WTC11 (cell line): ENCODE results near the gene ABHD12. TPM values are rescaled to one million over a fixed set of nuclear protein-coding genes. Genes with fewer than 3 reads are reported as not detected.

Source experiments
- ATAC-seq: fragments of 200-7000 bp; cut with Tn5 transposase; 2 replicates; pipeline ENCODE4 v1.10.0; 2021; ENCODE audit warnings: mild to moderate bottlenecking, moderate library complexity
- CTCF ChIA-PET: fragments of 300-600 bp; sonication (Branson Sonifier 250); formaldehyde crosslinking; loops from one replicate; lab custom pipeline; 2021; ENCODE audit warnings: antibody characterized with exemption; lab: Charles Lee
- POLR2A ChIA-PET: fragments of 350-600 bp; sonication (Branson Sonifier 250); formaldehyde crosslinking; loops from one replicate; lab custom pipeline; 2021; ENCODE audit warnings: antibody characterized with exemption; lab: Charles Lee
- DNase-seq: peaks from one replicate; pipeline ENCODE4 v3.0.0; 2021; ENCODE audit warnings: low spot score
- H3K27ac Mint-ChIP-seq: 2 replicates; pipeline ENCODE4 v1.8.0; 2021; ENCODE audit warnings: mixed read lengths
- H3K27me3 Mint-ChIP-seq: 2 replicates; pipeline ENCODE4 v1.8.0; 2021; ENCODE audit warnings: low read depth, mild to moderate bottlenecking, moderate library complexity, mixed read lengths
- H3K36me3 Mint-ChIP-seq: 2 replicates; pipeline ENCODE4 v1.8.0; 2021; ENCODE audit warnings: mixed read lengths
- H3K4me1 Mint-ChIP-seq: 2 replicates; pipeline ENCODE4 v1.8.0; 2022; ENCODE audit warnings: mixed read lengths
- H3K4me3 Mint-ChIP-seq: 2 replicates; pipeline ENCODE4 v1.8.0; 2021; ENCODE audit warnings: mild to moderate bottlenecking, moderate library complexity, mixed read lengths
- H3K9me3 Mint-ChIP-seq: 2 replicates; pipeline ENCODE4 v1.8.0; 2021; ENCODE audit warnings: mixed read lengths
- ATF2 ChIP-seq: sonication (generic); formaldehyde crosslinking; IDR thresholded peaks from 2 replicates; pipeline ENCODE4 v1.8.1; 2022; ENCODE audit warnings: low read depth, missing genetic modification reagents, borderline replicate concordance
- CBFB ChIP-seq: sonication (generic); formaldehyde crosslinking; IDR thresholded peaks from 2 replicates; pipeline ENCODE4 v1.8.1; 2022; ENCODE audit warnings: mild to moderate bottlenecking, low read depth, missing genetic modification reagents
- CREM ChIP-seq: sonication (generic); formaldehyde crosslinking; IDR thresholded peaks from 2 replicates; pipeline ENCODE4 v1.8.1; 2022; ENCODE audit warnings: mild to moderate bottlenecking, missing genetic modification reagents, moderate library complexity
- GABPB1 ChIP-seq: sonication (generic); formaldehyde crosslinking; IDR thresholded peaks from 2 replicates; pipeline ENCODE4 v1.8.1; 2023; ENCODE audit warnings: mild to moderate bottlenecking, missing genetic modification reagents
- GRHL2 ChIP-seq: fragments of 250-450 bp; sonication (Bioruptor Pico); IDR thresholded peaks from 2 replicates; pipeline ENCODE4 v1.8.0; 2022; ENCODE audit warnings: mild to moderate bottlenecking, moderate library complexity; ENCODE audit not compliant: insufficient replicate concordance, severe bottlenecking
- HMGA2 ChIP-seq: fragments of 250-450 bp; sonication (Bioruptor Pico); IDR thresholded peaks from 2 replicates; pipeline ENCODE4 v1.4.0; 2021; ENCODE audit warnings: mild to moderate bottlenecking, moderate library complexity
- HMGXB4 ChIP-seq: sonication (generic); formaldehyde crosslinking; IDR thresholded peaks from 2 replicates; pipeline ENCODE4 v1.8.1; 2023; ENCODE audit warnings: mild to moderate bottlenecking, moderate library complexity, missing genetic modification reagents
- IRF1 ChIP-seq: sonication (generic); formaldehyde crosslinking; IDR thresholded peaks from 2 replicates; pipeline ENCODE4 v1.8.0; 2023; ENCODE audit warnings: missing genetic modification reagents
- KAT7 ChIP-seq: sonication (generic); formaldehyde crosslinking; IDR thresholded peaks from 2 replicates; pipeline ENCODE4 v1.8.1; 2023; ENCODE audit warnings: missing genetic modification reagents, mild to moderate bottlenecking, borderline replicate concordance
- NR3C1 ChIP-seq: sonication (generic); formaldehyde crosslinking; conservative IDR thresholded peaks from 2 replicates; pipeline ENCODE4 v1.8.1; 2023; ENCODE audit warnings: low read depth, mild to moderate bottlenecking, missing genetic modification reagents
- OVOL2 ChIP-seq: fragments of 250-450 bp; sonication (Bioruptor Pico); IDR thresholded peaks from 2 replicates; pipeline ENCODE4 v1.9.0; 2021; ENCODE audit warnings: mild to moderate bottlenecking, borderline replicate concordance
- PRDM15 ChIP-seq: sonication (generic); formaldehyde crosslinking; IDR thresholded peaks from 2 replicates; pipeline ENCODE4 v1.8.0; 2022; ENCODE audit warnings: missing genetic modification reagents
- TCF7 ChIP-seq: sonication (generic); formaldehyde crosslinking; IDR thresholded peaks from 2 replicates; pipeline ENCODE4 v1.8.0; 2022; ENCODE audit warnings: mild to moderate bottlenecking, low read depth, missing genetic modification reagents, moderate library complexity
- ZNF263 ChIP-seq: sonication (generic); formaldehyde crosslinking; IDR thresholded peaks from 2 replicates; pipeline ENCODE4 v1.8.1; 2022; ENCODE audit warnings: low read depth, mild to moderate bottlenecking, moderate library complexity, missing genetic modification reagents
- ZNF396 ChIP-seq: fragments of 250-450 bp; sonication (Bioruptor Pico); IDR thresholded peaks from 2 replicates; pipeline ENCODE4 v1.8.0; 2021; ENCODE audit warnings: mild to moderate bottlenecking, moderate library complexity, borderline replicate concordance
- total RNA-seq: library from RNA; stranded (reverse); gene quantifications from 3 replicates; pipeline ENCODE4 v1.2.3, GENCODE V29; 2021
- TF ChIP-seq, protein P1 (sequence below): sonication (generic); formaldehyde crosslinking; IDR thresholded peaks from 2 replicates; pipeline ENCODE4 v1.8.1; 2023; ENCODE audit warnings: mild to moderate bottlenecking, missing genetic modification reagents, moderate library complexity
- TF ChIP-seq, protein P2 (sequence below): fragments of 250-450 bp; sonication (Bioruptor Pico); IDR thresholded peaks from 2 replicates; pipeline ENCODE4 v1.9.0; 2021; ENCODE audit warnings: mild to moderate bottlenecking
- TF ChIP-seq, protein P3 (sequence below): fragments of 250-450 bp; sonication (Bioruptor Pico); IDR thresholded peaks from 2 replicates; pipeline ENCODE4 v1.8.0; 2021; ENCODE audit warnings: mild to moderate bottlenecking
- TF ChIP-seq, protein P4 (sequence below): sonication (generic); formaldehyde crosslinking; IDR thresholded peaks from 2 replicates; pipeline ENCODE4 v1.8.1; 2022; ENCODE audit warnings: mild to moderate bottlenecking, missing genetic modification reagents, moderate library complexity, borderline replicate concordance

The ABHD12 gene
- total RNA-seq, 1 experiment from 2014 or later, result 63.1 TPM

DNA sequence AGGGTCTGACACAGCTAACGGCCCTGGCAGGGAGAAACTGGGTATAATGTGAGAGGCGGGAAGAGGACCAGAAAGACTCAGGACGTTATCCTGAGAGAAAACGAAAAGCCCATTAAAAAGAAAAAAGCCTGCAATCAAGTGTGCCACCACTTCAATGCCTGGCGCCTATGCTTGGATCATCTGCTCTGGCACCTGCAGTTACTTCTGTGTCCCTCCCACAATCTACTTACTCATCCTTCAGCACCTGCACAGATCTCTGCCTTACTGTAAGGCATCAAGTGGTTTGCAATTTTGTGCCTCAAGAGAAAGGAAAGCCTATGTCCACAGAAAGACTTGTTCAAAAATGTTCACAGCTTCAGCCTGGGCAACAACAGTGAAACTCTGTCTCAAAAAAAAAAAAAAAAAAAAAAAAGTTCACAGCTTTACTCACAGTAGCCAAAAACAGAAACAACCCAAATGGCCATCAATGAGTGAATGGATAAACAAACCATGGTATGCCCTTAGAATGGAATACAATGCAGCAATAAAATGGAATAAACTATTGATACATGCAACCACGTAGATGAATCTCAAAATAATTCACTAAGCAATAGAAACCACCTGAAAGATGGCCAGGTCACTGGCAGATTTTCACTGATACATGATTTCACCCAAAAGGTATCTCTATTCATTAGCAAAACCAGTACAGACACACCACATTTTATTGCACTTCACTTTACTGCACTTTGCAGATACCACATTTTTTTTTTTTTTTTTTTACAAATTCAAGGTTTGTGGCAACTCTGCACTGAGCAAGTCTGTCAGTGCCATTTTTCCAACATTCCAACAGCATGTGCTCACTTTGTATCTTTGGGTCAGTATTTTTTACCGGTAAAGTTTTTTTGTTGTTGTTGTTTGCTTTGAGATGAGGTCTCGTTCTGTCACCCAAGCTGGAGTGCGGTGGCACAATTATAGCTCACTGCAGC, 48.6 kb downstream of the ABHD12 start (continued):
- no peak for TF ChIP-seq PRDM15 (CRISPR knock-in tag)

GRCh38 chr20:25340380-25340779, 50.3 kb downstream of the ABHD12 start:
- POLR2A ChIA-PET, result no interaction called here
- no peak overlapping the region for H3K4me3 Mint-ChIP-seq
- DNase-seq, result no peak
- TF ChIP-seq HMGXB4 (CRISPR knock-in tag), result no peak
- no peak for TF ChIP-seq NR3C1
- TF ChIP-seq ZNF396 (CRISPR knock-in tag), result no peak
- no peak for TF ChIP-seq TCF7 (CRISPR knock-in tag)
- TF ChIP-seq CBFB, result no peak
- TF ChIP-seq, protein P1, sequence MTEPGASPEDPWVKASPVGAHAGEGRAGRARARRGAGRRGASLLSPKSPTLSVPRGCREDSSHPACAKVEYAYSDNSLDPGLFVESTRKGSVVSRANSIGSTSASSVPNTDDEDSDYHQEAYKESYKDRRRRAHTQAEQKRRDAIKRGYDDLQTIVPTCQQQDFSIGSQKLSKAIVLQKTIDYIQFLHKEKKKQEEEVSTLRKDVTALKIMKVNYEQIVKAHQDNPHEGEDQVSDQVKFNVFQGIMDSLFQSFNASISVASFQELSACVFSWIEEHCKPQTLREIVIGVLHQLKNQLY, result no peak
- no peak for TF ChIP-seq GRHL2 (CRISPR knock-in tag)
- TF ChIP-seq IRF1, result no peak
- no peak for TF ChIP-seq HMGA2 (CRISPR knock-in tag)
- TF ChIP-seq, protein P2, sequence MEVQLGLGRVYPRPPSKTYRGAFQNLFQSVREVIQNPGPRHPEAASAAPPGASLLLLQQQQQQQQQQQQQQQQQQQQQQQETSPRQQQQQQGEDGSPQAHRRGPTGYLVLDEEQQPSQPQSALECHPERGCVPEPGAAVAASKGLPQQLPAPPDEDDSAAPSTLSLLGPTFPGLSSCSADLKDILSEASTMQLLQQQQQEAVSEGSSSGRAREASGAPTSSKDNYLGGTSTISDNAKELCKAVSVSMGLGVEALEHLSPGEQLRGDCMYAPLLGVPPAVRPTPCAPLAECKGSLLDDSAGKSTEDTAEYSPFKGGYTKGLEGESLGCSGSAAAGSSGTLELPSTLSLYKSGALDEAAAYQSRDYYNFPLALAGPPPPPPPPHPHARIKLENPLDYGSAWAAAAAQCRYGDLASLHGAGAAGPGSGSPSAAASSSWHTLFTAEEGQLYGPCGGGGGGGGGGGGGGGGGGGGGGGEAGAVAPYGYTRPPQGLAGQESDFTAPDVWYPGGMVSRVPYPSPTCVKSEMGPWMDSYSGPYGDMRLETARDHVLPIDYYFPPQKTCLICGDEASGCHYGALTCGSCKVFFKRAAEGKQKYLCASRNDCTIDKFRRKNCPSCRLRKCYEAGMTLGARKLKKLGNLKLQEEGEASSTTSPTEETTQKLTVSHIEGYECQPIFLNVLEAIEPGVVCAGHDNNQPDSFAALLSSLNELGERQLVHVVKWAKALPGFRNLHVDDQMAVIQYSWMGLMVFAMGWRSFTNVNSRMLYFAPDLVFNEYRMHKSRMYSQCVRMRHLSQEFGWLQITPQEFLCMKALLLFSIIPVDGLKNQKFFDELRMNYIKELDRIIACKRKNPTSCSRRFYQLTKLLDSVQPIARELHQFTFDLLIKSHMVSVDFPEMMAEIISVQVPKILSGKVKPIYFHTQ (CRISPR knock-in tag), result no peak
- TF ChIP-seq, protein P3, sequence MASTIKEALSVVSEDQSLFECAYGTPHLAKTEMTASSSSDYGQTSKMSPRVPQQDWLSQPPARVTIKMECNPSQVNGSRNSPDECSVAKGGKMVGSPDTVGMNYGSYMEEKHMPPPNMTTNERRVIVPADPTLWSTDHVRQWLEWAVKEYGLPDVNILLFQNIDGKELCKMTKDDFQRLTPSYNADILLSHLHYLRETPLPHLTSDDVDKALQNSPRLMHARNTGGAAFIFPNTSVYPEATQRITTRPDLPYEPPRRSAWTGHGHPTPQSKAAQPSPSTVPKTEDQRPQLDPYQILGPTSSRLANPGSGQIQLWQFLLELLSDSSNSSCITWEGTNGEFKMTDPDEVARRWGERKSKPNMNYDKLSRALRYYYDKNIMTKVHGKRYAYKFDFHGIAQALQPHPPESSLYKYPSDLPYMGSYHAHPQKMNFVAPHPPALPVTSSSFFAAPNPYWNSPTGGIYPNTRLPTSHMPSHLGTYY, result no peak
- TF ChIP-seq GABPB1 (CRISPR knock-in tag), result no peak
- TF ChIP-seq, protein P4, sequence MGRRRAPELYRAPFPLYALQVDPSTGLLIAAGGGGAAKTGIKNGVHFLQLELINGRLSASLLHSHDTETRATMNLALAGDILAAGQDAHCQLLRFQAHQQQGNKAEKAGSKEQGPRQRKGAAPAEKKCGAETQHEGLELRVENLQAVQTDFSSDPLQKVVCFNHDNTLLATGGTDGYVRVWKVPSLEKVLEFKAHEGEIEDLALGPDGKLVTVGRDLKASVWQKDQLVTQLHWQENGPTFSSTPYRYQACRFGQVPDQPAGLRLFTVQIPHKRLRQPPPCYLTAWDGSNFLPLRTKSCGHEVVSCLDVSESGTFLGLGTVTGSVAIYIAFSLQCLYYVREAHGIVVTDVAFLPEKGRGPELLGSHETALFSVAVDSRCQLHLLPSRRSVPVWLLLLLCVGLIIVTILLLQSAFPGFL (CRISPR knock-in tag), result no peak
- no peak for TF ChIP-seq KAT7
- no peak for TF ChIP-seq ATF2 (CRISPR knock-in tag)
- no peak for TF ChIP-seq OVOL2 (CRISPR knock-in tag)
- TF ChIP-seq CREM (CRISPR knock-in tag), result no peak
- TF ChIP-seq ZNF263, result no peak
- H3K27me3 Mint-ChIP-seq, result no peaks in the 10 kb centered on the region
- CTCF ChIA-PET, result interaction anchor here (1.3 to 3.9 kb wide), 2 partner anchors 46 to 59 kb away, joined by 3 to 27 read pairs; no protein-coding TSS in a partner anchor
- no peak overlapping the region for H3K27ac Mint-ChIP-seq
- H3K9me3 Mint-ChIP-seq, result no peaks in the 10 kb centered on the region
- H3K36me3 Mint-ChIP-seq, result peaks cover 7% of the 10 kb centered on the region
- peaks cover 36% of the 10 kb centered on the region for H3K4me1 Mint-ChIP-seq
- no peak for ATAC-seq
